Measurements from ENCODE around the gene CDH6. TPM values are rescaled to one million over a fixed set of nuclear protein-coding genes. Genes with fewer than 3 reads are reported as not detected.

CDH6 gene
- 12.7 and 21.6 TPM in 2 replicates for total RNA-seq

DNA sequence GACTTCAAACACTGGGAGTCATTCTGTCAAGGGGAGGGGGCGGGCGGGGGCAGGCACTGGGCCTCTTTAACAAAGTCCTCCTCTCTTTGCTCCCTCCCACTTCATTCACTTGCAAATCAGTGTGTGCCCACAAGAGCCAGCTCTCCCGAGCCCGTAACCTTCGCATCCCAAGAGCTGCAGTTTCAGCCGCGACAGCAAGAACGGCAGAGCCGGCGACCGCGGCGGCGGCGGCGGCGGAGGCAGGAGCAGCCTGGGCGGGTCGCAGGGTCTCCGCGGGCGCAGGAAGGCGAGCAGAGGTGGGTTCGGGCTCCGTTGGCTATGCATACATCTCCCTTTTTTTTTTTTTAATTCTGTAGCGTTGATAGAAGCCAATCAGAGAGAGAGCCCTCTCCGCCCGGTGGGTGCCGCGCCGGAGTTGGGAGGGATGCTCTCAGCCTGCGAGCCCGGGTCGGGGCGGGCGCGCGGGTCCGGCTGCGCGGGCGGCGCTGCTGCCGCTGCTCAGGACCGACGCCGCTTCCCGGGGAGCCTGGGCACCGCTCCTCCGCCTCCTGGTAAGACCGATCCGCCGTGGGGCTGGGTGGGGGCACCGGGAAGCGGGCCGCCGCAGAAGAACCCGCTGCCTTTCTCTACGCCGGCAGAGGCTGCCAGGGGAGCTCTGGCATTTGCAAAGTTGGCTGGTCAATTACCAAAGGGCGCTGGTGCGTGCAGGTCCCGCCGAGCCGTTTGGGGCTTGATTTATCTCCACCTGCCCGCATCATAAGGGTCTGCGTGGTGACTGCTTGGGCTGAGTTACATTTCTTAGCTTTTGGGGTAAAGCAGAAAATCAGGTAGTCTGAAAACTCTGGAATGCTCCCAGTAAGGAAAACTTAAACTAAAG, at the start of gene CDH6:
TSS of gene CDH6 (plus strand) at position 96 of the 877 bp plus-strand sequence. CDS start 73,788 bp downstream, outside the sequence.

